Measurements from ENCODE around the gene ABLIM2.

ABLIM2 gene

GRCh38 chr4:8118531-8118930 is 40.1 kb downstream of the ABLIM2 start:
- H3K4me3 ChIP-seq (ENCODE audit: low read depth, low read length): no peak overlapping the region
- TF ChIP-seq CTCF (IDR thresholded peaks at IDR 0.05; ENCODE audit: low read depth, low read length): no peak

GRCh38 chr4:8118035-8118434 is 40.6 kb downstream of the ABLIM2 start:
- H3K4me3 ChIP-seq (ENCODE audit: low read depth, low read length): no peak overlapping the region
- no peak for TF ChIP-seq CTCF (IDR thresholded peaks at IDR 0.05; ENCODE audit: low read depth, low read length)

- H3K4me3 ChIP-seq (ENCODE audit: low read depth, low read length): no peak overlapping the region
- TF ChIP-seq CTCF (IDR thresholded peaks at IDR 0.05; ENCODE audit: low read depth, low read length): no peak
Observed at GRCh38 chr4:8117278-8117682, 41.3 kb downstream of the ABLIM2 start.

GRCh38 chr4:8115916-8116315 is 42.7 kb downstream of the ABLIM2 start:
- H3K4me3 ChIP-seq (ENCODE audit: low read depth, low read length): no peak overlapping the region
- no peak for TF ChIP-seq CTCF (IDR thresholded peaks at IDR 0.05; ENCODE audit: low read depth, low read length)

GRCh38 chr4:8115203-8115520 is 43.5 kb downstream of the ABLIM2 start:
- no peak for TF ChIP-seq CTCF (IDR thresholded peaks at IDR 0.05; ENCODE audit: low read depth, low read length)
- H3K4me3 ChIP-seq (ENCODE audit: low read depth, low read length): no peak overlapping the region

- TF ChIP-seq CTCF (IDR thresholded peaks at IDR 0.05; ENCODE audit: low read depth, low read length): no peak
Observed at GRCh38 chr4:8114456-8115202, 44.0 kb downstream of the ABLIM2 start.

GRCh38 chr4:8113611-8114377 is 44.8 kb downstream of the ABLIM2 start:
- H3K4me3 ChIP-seq (ENCODE audit: low read depth, low read length): no peak overlapping the region
- no peak for TF ChIP-seq CTCF (IDR thresholded peaks at IDR 0.05; ENCODE audit: low read depth, low read length)

More at GRCh38 chr4:8114456-8115202, 44.0 kb downstream of the ABLIM2 start:
- H3K4me3 ChIP-seq (ENCODE audit: low read depth, low read length): no peak overlapping the region
